ENCODE data around the gene CDH2.

- TF ChIP-seq GABPA (IDR thresholded peaks at IDR 0.05 in 1 of 2, conservative IDR thresholded peaks at IDR 0.05 in 1 of 2) (no peak), CTCF (IDR thresholded peaks at IDR 0.05; ENCODE audit: low read depth, low read length, missing input control) (no peak), MAX (IDR thresholded peaks at IDR 0.05) (no peak), SP1 (IDR thresholded peaks at IDR 0.05) (no peak), RXRA (IDR thresholded peaks at IDR 0.05) (no peak), HNF4G (IDR thresholded peaks at IDR 0.05) (no peak), RAD21 (IDR thresholded peaks at IDR 0.05) (no peak), TAF1 (conservative IDR thresholded peaks at IDR 0.05) (no peak), YY1 (IDR thresholded peaks at IDR 0.05) (no peak), FOXA2 (IDR thresholded peaks at IDR 0.05) (no peak), EGR1 (IDR thresholded peaks at IDR 0.05; ENCODE audit: low read depth in 2 of 2) (no peak), REST (IDR thresholded peaks at IDR 0.05) (no peak), JUND (IDR thresholded peaks at IDR 0.05) (no peak)
These were observed 173.5 kb downstream of the CDH2 start for GRCh38 chr18:28003451-28003850.
